Prostate gland (tissue), 2 donors: ENCODE data around the gene WNT16. TPM values are rescaled to one million over a fixed set of nuclear protein-coding genes. Genes with fewer than 3 reads are reported as not detected.

Experiments used
- DNase-seq: peaks from one replicate; pipeline ENCODE4 v3.0.0-alpha.2; 2019; ENCODE audit warnings: low spot score
- H3K27ac ChIP-seq, 2 donors: fragments of 200-600 bp; sonication (generic); 2 replicates each; pipeline ENCODE4 v1.5.1; 2017 to 2019
- H3K27me3 ChIP-seq: fragments of 200-600 bp; sonication (generic); replicated peaks from 2 replicates; pipeline ENCODE4 v1.5.1; 2019; ENCODE audit not compliant: insufficient read depth
- H3K36me3 ChIP-seq, 2 donors: fragments of 200-600 bp; sonication (generic); 1 replicate in 1 of 2; 2 replicates in 1 of 2; pipeline versions ENCODE4 v1.5.1 to v1.8.1; 2017 to 2019
- H3K4me1 ChIP-seq: fragments of 200-600 bp; sonication (generic); replicated peaks from 2 replicates; pipeline ENCODE4 v1.5.1; 2019
- H3K4me3 ChIP-seq, 2 donors: fragments of 200-600 bp; sonication (generic); 2 replicates each; pipeline ENCODE4 v1.5.1; 2017 to 2019
- H3K9me3 ChIP-seq: fragments of 200-600 bp; sonication (generic); 2 replicates; pipeline ENCODE4 v1.5.1; 2017
- POLR2A ChIP-seq: fragments of 450-650 bp; IDR thresholded peaks from one replicate; pipeline ENCODE4 v1.6.1; 2016; ENCODE audit warnings: antibody characterized with exemption, mild to moderate bottlenecking
- POLR2AphosphoS5 ChIP-seq: sonication (generic); formaldehyde crosslinking; IDR thresholded peaks from one replicate; pipeline ENCODE4 v1.6.1; 2017; ENCODE audit warnings: antibody characterized with exemption
- WGBS: methylation state at CpG from one replicate; pipeline ENCODE4 v1.1.5; 2018; 5-methylcytosine and 5-hydroxymethylcytosine counted together
- intact Hi-C: fragments of 100-400 bp; cut with DNase I; formaldehyde crosslinking; loops from one replicate; pipeline ENCODE4 v1.14.2; 2022
- total RNA-seq, 2 donors: library from RNA; depleted of rRNA; stranded (reverse); fragments of >200 nt; gene quantifications; one replicate each; pipeline ENCODE4 v1.1.0, GENCODE V29; 2016
- TF ChIP-seq, protein P1 (sequence below), 4 experiments: fragments of 200-600 bp in 2 of 4; fragments of 450-650 bp in 2 of 4; sonication (generic) in 2 of 4; IDR thresholded peaks; 1 replicate in 3 of 4; 2 replicates in 1 of 4; pipeline ENCODE4 v1.5.1; 2016 to 2019; ENCODE audit warnings: antibody characterized with exemption in 4 of 4, mild to moderate bottlenecking in 2 of 4, moderate library complexity in 2 of 4

Gene WNT16, protein sequence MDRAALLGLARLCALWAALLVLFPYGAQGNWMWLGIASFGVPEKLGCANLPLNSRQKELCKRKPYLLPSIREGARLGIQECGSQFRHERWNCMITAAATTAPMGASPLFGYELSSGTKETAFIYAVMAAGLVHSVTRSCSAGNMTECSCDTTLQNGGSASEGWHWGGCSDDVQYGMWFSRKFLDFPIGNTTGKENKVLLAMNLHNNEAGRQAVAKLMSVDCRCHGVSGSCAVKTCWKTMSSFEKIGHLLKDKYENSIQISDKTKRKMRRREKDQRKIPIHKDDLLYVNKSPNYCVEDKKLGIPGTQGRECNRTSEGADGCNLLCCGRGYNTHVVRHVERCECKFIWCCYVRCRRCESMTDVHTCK
- total RNA-seq, result 1 to 10 TPM in 1 of 2 donors, under 1 TPM in 1; 0.23 to 1.1 TPM

DNA sequence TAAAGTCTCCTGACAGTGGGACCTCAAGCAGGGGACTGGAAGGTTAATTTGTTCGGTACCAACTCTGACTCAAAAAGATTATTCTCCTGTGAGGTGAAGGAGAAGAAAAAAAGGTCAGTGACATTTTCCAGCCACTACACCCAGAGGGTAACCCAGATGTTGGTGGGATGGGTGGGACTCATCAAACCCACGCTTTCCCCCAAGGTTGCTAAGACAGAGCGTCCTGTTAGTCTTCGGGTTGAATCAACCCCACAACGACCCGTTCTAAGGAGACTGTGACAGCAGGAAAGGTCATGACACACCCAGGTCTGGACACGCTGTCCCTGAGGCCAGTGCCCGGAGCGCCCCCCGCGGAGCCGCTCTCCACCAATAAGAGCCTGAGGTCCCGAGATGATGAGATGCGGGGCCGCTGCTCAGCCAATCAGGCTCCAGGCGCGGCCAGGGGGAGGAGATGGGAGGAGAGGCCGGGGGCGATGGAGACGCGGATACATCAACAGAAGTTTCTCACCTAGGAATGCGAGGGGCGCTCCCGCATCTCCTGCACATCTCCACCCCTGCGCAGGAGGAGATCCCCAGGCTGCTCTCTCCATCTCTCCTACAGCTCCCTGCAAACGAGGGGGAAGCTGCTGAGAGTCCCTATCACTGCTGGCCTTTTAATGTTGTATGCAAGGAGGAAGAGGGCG is at the start of gene WNT16:
WNT16 (plus strand) TSS at position 493 of the 683 bp plus-strand sequence. CDS start 293 bp downstream, outside the sequence.
- WGBS, result 15% methylated on average over 24 of the region's 27 CpGs
- no peaks in the 10 kb centered on the region for H3K36me3 ChIP-seq
- H3K4me3 ChIP-seq, result peak within 1 kb of the TSS; percentile 10 to 16
- H3K27me3 ChIP-seq, result peaks cover 16% of the 10 kb centered on the region
- no peaks in the 10 kb centered on the region for H3K4me1 ChIP-seq
- DNase-seq, result no peak
- no peaks in the 10 kb centered on the region for H3K9me3 ChIP-seq
- no peak within 1 kb of the TSS for H3K27ac ChIP-seq
- intact Hi-C loops, result no loop called here
- TF ChIP-seq POLR2AphosphoS5 (no peak), POLR2A (no peak)
- TF ChIP-seq, protein P1, sequence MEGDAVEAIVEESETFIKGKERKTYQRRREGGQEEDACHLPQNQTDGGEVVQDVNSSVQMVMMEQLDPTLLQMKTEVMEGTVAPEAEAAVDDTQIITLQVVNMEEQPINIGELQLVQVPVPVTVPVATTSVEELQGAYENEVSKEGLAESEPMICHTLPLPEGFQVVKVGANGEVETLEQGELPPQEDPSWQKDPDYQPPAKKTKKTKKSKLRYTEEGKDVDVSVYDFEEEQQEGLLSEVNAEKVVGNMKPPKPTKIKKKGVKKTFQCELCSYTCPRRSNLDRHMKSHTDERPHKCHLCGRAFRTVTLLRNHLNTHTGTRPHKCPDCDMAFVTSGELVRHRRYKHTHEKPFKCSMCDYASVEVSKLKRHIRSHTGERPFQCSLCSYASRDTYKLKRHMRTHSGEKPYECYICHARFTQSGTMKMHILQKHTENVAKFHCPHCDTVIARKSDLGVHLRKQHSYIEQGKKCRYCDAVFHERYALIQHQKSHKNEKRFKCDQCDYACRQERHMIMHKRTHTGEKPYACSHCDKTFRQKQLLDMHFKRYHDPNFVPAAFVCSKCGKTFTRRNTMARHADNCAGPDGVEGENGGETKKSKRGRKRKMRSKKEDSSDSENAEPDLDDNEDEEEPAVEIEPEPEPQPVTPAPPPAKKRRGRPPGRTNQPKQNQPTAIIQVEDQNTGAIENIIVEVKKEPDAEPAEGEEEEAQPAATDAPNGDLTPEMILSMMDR (IDR thresholded peaks at IDR 0.05), result no peak

DNA sequence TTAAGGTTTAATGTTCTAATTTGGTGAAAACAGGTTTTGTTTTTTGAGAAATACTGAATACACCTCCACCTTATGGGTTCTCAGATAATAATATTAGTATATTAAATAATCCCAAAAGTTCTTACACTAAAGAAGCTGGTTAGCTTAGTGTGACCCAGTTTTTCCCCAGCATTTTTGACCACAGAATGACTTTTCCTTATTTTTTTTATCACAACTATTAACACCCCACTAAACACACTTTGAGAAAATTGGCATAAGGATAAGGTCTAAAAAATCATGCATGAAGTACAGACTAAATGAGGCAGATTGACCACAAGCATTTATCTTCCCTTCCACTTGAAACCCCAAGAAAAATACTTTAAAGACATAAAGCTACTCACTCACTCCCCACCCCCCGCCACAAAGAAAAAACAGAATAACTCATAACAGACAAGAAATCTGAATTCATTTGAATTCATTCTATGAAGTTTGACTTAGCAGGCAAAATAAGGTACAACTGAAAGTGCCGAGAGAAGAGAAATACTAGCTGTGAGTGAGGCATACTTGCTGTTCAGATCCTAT is 49.7 kb upstream of the WNT16 start:
- Histone ChIP-seq H3K27me3 (no peaks in the 10 kb centered on the region), H3K9me3 (no peaks in the 10 kb centered on the region), H3K4me3 (no peak overlapping the region), H3K4me1 (no peaks in the 10 kb centered on the region), H3K36me3 (no peaks in the 10 kb centered on the region), H3K27ac (no peak overlapping the region)
- DNase-seq, result no peak
- intact Hi-C loops, result no loop called here
- 97% methylated on average over 2 of the region's 2 CpGs for WGBS
- no peak for TF ChIP-seq POLR2AphosphoS5
- TF ChIP-seq, protein P1 (IDR thresholded peaks at IDR 0.05), result no peak
- TF ChIP-seq POLR2A, result no peak

DNA sequence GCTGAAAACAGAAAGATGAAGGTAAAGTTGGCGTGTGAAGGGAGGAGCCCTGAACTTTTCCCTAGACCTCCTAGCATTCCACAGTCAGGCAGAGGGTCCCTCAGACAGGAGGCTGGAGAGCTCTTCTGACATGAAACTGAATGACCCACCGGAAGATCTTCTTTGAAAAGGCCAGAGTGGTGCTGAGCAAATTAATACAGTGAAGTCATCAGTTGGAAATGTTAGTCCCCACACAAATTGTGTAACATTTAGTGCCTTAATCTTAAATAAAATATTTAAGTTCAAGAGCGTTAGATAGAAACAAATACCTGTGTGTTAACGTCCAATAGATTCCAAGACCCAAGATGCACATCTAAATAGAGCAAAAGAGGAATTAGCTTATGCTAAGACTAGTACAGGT is 49.0 kb upstream of the WNT16 start:
- no peaks in the 10 kb centered on the region for H3K9me3 ChIP-seq
- intact Hi-C loops, result no loop called here
- H3K27me3 ChIP-seq, result no peaks in the 10 kb centered on the region
- no peak overlapping the region for H3K4me3 ChIP-seq
- DNase-seq, result no peak
- H3K27ac ChIP-seq, result no peak overlapping the region
- no peaks in the 10 kb centered on the region for H3K36me3 ChIP-seq
- TF ChIP-seq, protein P1 (IDR thresholded peaks at IDR 0.05), result no peak
- TF ChIP-seq POLR2A (no peak), POLR2AphosphoS5 (no peak)
- no peaks in the 10 kb centered on the region for H3K4me1 ChIP-seq
- WGBS, result 93% methylated on average over 4 of the region's 4 CpGs

DNA sequence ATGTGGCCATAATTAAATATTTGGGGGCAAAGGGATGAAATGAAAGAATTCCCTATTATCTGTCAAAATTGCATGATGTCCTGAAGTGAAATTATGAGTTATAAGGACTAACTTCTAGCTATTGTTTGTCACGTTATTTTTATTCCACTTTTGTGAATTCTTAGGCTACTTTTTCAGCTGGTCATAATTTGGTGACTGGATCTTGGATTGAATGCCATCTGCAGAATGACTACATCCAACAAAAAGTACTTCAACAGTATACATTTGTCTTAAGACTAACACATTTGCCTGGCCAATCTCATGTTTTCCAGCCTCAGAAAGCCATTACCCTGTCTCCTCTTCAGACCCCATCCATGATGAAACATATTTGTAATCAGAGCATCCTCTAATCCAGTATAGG is 48.1 kb upstream of the WNT16 start:
- H3K36me3 ChIP-seq, result no peaks in the 10 kb centered on the region
- H3K4me1 ChIP-seq, result no peaks in the 10 kb centered on the region
- no peak overlapping the region for H3K4me3 ChIP-seq
- DNase-seq, result no peak
- TF ChIP-seq, protein P1 (IDR thresholded peaks at IDR 0.05), result no peak
- TF ChIP-seq POLR2A (no peak), POLR2AphosphoS5 (no peak)
- no peak overlapping the region for H3K27ac ChIP-seq
- intact Hi-C loops, result no loop called here
- 86% methylated on average over 1 of the region's 1 CpG for WGBS
- no peaks in the 10 kb centered on the region for H3K9me3 ChIP-seq
- H3K27me3 ChIP-seq, result no peaks in the 10 kb centered on the region
